GM21528 (cell line): ENCODE results near the gene TRANK1.
"Not testable (repeated sequence)": the region's sequence is repeated elsewhere in the genome, so short reads cannot be mapped to it uniquely, and the experiment has no call there.

Source experiments
- ATAC-seq: cut with Tn5 transposase; IDR thresholded peaks from one replicate; pipeline ENCODE4 v1.9.1; 2021; ENCODE audit warnings: mild to moderate bottlenecking, moderate library complexity; ENCODE audit not compliant: unreplicated experiment, low FRiP score

TRANK1 gene

DNA sequence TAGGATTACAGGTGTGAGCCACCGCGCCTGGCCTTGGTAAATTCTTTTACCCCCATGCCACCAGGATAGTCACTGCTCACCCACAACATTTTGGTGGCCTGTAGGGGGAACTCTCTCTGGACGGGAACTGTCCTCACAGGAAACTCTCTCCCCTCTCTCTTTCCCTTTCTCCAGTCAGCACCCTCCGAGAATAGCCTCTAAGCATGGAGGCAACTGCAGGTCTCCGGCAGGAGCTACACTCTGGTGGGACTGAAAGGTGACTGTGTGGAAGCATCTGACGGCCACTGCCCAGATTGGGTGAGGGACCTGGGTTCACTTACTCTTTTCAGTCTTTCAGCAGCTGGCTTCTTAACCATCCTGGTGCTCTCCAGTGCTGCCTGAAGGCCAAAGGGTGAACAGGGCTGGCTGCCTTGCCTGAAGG is 21.3 kb downstream of the TRANK1 start:
- no peak for ATAC-seq

DNA sequence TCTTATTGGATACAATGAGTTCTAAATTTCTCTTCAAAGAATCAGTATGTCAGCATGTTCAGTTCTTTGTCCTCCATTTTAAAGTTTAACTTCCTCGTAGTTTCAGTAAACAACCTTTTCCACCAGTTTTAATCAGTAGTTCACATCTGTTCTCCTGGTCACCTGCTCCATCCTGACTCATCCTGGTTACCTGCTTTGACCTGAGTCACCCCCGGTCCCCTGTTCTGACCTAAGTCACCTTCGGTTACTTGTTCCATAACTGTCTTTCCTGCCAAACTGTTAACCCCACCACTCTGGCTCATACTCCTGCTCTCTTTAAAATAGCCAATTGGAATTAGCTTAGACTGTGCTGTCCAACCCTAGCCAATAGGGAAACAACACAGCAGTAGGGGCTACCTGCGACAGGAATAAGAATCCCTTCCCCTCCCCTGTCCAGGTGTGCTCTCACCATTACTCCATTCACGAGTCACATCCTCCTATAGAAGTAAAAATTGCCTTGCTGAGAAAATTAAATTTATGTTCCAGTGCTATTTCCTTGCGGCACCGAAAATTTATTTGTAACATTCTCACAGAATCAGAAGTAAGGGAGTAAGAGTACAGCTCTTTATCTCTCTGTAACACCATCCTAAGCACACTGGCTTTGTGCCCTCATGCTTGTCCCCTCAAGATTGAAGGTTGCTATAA is 23.8 kb downstream of the TRANK1 start:
- no peak for ATAC-seq

DNA sequence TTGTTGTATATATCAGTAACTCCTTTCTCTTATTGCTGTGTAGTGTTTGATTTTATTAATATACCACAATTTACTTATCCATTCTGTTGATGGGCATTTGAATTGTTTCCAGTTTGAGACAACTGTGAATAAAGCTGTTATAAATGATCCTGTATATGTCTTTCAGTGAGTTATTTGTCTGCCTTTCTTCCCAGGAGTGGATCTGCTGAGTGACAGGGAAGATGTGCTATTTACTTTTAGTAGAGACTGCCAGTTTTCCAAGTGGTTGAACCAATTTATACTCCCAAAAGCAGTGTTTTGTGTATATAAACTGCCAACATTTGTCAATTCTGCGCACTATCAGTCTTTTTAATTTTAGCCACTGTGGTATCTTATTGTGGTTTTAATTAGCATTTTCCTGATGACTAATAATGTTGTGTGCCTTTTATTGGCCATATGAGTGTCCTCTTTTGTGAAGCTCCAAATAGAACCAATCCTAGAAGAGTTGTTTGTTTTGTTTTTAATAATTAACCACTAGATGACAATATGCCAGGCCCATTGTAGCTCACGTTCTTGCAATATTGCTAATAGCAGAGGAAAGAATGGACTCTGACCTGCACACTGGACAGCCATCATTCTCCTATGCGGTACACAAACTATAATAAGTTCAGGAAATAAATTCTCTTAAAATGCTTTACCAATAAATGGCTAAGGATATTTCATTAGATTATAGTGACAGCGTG is 25.3 kb downstream of the TRANK1 start:
- no peak for ATAC-seq

DNA sequence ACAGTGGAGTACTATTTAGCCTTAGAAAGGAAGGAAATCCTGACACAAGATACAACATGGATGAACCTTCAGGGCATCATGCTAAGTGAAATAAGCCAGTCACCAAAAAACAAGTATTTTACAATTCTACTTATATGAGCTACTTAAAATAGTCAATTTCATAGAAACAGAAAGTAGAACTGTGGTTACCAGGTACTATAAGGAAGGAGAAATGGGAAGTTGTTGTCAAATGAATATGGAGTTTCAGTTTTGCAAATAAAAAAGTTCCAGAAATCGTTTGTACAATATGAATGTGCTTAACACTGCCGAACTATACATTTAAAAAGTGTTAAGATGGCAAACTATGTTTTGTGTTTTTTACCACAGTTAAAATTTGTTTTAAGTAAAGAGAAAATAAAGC is 26.8 kb downstream of the TRANK1 start:
- ATAC-seq: peak; percentile 94

DNA sequence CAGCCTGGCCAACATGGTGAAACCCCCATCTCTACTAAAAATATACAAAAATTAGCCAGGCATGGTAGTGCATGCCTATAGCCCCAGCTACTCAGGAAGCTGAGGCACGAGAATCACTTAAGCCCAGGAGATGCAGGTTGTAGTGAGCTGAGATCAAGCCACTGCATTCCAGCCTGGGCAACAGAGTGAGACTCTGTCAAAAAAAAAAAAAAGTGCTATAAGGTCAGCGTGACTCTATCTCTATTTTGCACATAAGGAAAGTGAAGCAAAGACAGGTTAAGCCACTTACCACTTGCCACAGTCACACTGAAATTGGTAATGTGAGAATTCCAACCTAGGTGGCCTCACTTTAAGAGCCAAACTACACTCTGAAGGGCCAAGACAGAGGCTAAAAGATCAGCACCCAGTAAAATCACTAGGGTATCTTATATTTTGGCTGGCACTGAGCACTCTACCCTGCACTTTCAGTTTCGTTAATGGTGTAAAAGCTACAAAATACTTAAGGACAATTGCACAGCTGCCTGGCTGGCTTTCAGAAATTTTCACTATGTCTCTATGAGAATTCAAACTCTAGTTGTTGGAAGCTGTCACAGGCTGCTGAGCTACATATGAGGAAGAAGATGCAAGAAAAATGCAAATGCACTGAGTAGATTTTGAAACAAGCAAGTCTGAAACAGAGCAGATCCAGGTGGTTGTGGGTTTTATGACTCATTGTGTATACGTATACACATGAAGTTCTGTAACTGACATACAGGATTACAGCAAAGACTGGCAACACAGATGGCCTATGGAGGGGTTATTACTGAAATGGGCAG is 32.7 kb downstream of the TRANK1 start:
- peak; percentile 98 for ATAC-seq

DNA sequence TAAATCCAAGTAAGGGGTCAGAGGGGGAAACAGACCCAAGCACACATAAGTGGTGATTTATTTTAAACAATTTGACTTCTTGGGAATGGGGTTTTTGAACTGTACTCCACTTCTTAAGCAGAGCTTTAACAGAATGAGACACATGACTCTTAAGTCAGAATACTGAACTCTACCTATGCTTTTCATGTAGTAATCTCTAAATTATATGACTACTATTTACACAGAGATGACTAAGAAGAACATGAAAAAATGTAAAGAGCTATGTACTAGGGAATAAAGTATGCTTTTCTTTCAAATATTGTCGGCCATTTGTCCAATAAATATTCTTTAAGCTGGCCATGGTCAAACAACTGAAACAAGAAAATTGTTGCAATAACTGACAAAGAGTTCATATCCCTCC is 35.2 kb downstream of the TRANK1 start:
- no peak for ATAC-seq

DNA sequence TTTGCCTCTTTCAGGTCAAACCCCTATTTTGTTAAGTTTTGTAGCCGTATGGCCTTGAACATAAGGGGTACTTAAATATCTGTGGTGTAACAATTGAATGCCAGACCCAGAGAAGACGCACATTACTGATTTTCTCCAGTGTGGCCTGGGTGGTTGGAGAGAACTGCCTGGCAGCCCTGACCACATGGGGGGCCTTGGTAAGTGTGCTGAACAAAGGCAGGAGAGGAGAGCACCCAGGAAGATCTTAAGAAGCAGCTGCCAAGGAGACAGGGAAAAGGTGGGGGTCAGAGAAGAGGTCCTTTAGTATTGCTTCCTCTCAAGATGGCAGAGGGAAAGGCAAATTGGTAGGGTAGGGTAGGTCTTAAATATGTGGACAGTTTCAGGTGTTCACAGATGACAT is 35.7 kb downstream of the TRANK1 start:
- no peak for ATAC-seq

DNA sequence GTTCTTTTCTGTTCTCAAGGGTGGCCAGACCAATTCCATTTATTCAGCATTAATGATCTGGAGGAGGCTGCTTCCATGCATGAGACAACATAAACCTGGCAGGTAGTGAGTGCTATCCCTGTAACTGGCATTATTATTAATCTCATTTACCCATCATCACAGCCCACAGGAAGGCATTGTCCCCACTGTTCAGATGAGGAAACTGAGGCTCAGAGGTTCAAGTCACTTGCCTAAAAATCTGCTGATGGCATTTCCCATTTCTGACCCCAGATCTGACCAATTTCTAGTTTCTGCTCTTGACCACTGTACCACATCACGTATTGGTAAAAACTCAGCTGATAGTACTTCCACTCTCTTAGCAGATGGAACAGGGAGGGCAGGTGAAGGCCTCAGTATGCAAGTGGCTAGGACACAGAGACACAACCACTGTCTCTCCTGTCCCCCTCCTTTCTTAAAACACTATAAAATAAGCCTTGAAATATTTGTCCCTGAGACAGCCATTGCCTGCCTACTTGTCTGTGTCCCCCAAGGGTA is 36.1 kb downstream of the TRANK1 start:
- no peak for ATAC-seq

DNA sequence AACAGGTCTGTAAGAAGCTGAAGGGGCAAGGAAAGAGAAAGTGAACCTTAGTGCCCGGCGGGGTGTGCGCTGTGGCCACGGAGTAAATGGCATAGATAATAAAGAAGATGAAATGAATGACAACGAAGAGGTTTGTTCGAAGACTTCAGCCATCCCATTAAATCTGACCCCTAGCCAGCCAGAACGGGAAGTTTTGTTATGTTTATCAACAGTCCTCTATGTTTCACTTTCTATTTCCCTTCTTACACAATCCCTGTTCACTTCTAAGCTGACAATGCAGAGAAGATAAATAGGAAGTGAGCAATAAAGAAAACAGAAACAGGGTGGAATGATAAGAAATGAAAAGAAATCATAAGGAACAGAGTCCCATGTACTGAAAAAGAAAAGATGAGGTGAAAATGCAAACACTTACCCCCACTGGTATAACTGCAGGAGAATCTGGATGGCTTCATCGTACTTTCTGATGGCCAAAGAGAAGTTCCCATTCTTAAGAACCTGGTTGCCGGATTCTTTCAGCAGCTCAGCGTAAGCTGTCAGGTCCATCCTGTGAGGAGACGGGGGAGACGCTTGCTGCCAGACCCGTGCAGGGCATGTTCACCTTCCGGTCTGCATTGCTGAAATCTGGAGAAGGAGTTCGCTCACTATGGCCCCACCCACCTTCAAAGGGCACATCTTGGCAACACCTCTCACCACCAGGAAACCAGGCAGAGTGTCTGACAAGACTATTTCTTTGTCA is 36.8 kb downstream of the TRANK1 start:
- ATAC-seq: peak; percentile 19

DNA sequence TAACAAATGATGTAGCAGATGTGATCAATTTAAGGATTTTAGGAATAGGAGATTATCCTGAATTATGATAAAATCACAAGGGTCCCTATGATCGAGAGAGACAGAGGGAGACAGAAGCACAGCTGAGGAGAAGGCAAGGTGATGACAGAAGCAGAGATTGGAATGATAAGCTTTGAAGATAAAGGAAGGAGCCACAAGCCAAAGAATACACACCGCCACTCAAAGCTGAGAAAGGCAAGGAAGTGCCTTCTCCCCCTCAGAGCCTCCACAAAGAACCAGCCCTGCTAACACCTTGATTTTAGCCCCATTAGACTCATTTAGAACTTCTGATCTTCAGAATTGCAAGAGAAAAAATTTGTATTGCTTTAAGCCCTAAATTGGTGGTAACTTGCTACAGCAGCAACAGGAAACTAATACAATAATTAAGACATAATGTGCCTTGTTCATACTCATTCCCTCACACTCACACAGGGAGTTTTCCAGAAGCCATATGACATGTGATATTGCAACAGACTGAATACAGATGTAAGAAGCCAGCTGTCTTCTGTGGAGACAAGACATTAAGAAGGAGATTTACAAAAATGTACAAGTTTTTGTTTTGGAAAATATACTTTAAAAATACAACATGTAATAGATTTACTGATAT is 38.2 kb downstream of the TRANK1 start:
- no peak for ATAC-seq

DNA sequence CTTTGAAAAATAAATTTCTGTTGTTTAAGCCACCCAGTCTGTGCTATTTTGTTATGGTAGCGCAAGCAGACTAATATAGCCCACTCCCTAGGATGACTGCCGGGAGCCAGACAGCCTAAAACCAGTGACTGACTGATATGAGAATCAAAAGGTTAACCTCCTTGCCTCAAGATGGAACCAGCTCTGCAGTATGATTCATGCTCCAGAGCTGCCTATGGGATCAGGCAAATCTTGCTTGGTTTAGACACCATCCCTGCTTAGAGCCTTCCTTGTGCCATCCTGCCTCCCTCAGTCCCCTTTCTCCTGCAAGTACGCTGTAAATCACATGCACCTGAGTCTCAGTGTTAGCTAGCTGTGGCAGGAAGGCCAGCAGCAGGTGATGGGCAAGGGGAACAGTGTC is 39.3 kb downstream of the TRANK1 start:
- no peak for ATAC-seq

DNA sequence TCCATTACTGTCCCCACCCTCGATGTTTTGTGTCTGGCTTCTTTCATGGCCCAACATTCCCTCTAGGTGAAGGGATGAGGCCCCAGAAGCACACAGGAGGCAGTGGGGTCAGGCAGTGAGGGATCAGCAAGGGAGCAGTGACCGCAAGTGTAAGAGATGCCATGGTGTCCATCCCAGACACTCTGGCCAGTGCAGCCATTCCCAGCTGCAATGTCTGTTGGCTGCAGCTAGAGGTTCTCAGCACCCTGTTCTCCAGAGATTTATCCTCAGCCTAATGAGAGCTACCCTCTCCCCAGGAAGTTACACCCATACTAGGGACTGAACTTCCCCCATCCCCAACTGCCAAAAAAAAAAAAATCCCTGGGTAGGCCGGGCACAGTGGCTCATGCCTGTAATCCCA is 40.2 kb downstream of the TRANK1 start:
- ATAC-seq: no peak

DNA sequence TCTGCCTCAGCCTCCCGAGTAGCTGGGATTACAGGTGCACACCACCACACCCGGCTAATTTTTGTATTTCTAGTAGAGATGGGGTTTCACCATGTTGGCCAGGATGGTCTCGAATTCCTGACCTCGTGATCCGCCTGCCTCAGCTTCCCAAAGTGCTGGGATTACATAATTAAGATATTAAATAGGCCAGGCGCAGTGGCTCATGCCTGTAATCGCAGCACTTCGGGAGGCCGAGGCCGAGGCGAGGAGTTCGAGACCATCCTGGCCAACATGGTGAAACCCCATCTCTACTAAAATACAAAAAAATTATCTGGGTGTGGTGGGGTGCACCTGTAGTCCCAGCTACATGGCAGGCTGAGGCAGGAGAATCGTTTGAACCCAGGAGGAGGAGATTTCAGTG is 40.8 kb downstream of the TRANK1 start:
- ATAC-seq: not testable (repeated sequence)

DNA sequence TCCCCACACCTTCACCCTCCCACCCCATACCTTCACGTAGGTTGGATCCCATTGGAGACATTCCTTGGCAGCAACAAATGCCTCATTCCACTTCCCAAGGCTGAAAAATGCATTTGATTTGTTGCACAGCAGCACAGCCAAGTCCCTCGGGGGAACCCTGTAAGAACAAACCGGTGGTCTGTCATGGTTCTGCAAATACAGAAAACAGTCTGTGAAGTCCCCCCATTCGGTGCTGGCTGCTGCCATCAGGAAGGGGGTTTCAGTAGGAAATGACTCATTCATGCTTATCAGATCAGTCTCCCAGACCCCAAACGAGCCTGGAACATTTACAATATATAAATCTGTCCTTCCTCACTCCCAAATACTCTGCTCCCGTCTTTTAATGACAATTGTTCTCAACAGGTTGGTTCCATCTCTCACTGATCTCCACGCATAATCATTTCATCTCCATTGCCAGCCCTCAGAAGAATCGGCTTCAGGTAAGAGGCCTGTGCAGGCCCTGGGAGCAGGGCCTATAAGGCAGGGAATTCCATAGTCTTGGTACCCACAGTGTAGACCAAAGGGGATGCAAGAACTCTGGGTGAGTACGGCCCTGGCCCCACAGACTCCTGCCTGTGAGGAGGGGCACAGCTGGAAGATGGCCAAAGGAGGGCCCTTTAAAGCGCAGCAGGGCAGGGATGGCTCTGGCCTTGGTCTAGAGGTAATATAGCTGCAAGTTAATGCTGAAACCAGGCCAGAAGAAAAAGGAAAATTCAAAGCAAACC is 41.6 kb downstream of the TRANK1 start:
- ATAC-seq: no peak

DNA sequence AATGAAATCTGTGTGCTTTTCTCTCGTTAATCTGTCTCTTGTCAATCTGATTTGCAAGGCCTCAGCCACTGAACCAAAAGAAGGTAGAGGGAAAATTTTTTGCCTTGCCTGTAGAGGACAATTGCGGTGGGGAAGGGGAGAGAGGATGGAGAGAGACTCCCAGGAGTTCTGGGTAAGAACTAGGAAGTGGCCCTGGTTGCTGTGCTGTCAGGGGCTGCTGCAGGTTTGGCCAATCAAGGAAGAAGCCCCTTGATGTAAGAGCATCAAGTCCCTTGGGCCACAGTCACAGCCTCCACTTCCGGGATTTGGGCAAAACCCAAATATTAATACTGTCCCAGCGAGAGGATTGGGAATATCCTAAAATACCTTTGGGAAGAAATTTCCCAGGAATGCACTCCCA is 43.3 kb downstream of the TRANK1 start:
- ATAC-seq: no peak

DNA sequence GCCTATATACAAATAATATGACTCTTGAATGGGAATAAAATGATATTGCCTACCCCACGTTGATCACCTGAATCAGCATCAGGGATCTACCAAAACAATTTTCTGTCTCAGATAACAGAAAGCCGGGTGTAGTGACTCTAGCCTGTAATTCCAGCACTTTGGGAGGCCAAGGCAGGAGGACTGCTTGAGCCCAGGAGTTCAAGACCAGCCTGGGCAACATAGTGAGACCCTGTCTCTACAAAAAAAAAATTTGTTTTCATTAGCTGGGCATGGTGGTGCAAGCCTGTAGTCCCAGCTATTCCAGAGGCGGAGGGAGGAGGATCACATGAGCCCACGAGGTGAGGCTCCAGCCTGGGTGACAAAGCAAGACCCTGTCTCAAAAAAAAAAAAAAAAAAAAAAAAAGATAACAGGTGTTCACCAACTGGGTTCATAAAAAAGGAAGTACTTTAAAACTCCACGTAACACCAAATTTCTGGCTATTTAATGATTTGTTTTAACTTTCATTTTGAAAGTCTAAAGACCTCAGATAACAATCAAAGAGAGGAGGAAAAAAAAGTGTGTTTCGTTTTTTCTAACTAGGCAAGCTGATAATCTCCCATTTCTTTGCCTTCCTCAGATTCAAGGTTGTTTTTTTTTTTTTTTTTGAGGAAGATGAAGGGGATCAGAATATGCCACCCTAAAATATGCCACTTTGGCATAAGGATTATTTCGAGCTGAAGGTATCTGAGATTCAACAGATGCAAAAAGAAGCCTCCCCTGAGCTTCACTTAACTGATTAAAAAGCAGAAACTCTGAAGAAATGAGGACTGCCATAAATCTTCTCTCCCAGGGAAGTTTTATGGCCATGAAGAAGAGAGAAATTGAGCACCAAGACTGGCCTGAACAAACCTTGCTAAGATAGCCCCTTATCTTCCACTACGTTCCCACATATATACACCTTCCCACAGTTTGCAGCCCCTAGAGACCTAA is 44.1 kb downstream of the TRANK1 start:
- no peak for ATAC-seq

DNA sequence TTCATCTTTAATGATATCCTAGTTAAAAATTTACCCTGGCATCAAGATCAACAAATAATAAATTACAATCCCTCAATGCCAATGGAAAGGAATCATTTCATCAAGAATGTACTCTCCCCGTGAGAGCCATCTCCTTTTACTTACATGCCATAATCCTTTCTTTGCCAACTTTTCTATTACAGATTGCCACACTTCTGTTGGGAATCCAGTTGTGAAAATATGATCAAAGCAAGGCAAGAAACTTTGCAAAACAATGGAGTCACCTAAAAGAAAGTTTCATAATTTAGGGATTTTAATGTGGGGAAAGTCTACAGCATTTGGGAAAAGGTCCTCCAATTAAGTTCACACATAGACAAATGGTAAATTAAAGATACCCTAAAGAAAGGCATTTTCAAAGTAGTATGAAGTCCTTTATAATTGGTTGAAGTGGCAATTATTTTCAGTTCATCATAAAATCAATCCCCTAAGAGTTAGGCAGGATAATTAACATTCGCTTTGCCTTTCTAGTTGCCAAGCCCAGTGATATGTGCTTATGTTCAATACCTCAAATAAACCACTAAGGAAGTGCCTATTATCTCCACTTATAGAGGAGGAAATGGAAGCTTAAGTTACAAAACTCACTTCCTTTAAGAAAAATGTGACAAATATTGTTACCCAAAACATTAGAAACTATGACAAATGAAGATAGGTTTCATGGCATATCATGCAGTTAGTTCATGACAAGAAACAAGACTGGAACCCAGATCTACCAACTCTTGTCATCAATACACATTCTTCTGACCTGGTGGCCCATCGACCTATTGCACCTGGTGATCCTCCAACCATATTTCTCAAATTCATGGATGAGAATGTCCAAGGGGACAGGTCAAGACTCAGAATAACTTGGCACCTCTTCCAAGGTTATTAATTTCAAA is 49.1 kb downstream of the TRANK1 start:
- no peak for ATAC-seq
